Inferior parietal cortex (tissue), 1 donor: ENCODE measurements around the gene UPK3BL2.
"Not testable (repeated sequence)": the region's sequence is repeated elsewhere in the genome, so short reads cannot be mapped to it uniquely, and the experiment has no call there.

ENCODE experiments used
- DNase-seq: peaks from one replicate; pipeline ENCODE4 v3.0.0-alpha.2; 2016; ENCODE audit errors: extremely low spot score

Gene UPK3BL2

GRCh38 chr7:102531583-102531982, 11.9 kb downstream of the UPK3BL2 start:
- DNase-seq, result not testable (repeated sequence)

DNA sequence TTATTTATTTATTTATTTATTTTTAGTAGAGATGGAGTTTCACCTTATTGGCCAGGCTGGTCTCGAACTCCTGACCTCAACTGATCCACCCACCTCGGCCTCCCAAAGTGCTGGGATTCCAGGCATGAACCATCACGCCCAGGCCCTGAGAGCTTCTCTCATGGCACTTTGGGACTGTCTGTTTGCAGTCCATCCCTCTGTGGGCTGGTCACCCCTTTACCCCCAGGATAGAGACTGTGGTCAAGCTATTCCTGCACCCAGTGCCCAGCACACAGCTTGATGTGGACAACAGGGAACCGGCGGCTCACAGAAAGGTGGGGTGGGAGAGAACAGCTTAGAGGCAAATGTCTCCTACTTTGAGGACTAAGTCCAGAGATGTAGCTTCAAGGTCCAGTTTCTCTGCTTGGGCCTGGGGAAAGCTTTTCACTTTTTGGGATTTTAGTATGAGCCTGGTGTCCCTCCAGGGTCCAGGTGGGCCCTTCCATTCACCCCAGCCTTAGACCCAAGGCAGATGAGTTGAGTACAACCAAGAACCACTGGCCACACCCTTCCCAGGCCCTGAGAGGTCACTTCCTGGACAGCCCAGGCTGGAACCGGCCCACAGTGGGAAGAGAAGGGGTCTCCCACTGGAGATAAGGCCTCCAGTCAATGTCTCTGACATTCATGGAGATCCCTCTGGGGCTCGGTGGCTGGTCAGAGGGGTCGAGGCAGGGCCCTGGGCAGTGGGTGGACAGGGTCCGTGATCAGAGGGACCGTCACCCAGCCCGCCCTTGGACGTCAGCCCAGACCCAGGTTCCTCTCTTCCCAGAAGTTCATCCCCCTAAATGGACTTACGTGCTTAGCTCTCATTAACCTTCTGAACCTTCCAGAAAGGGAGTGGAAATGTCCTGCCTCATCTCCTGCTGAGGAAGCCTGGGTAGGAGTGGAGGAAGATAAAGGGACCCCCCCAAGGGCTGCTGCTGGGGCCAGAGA, 15.4 kb downstream of the UPK3BL2 start:
- DNase-seq, result not testable (repeated sequence)

DNA sequence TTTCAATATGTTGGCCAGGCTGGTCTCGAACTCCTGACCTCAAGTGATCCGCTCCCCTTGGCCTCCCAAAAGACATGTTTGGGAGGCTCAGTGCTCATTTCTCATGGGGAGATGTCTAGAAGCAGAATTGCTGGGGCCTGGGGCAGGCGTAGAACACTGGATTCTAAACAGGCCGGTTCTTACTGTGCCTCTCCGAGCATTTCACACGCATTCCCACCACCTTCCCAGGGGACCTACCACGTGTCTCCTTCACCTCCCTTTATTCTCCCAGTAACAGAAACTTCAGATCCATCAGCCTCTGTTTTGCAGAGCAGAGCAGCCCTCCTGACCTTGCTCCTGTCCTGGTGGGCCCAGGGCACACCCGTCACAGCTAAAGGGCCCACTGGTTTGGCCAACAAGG, 16.3 kb downstream of the UPK3BL2 start:
- DNase-seq, result not testable (repeated sequence)

- DNase-seq, result not testable (repeated sequence)
Measured at GRCh38 chr7:102524803-102525202, 18.7 kb downstream of the UPK3BL2 start.

DNA sequence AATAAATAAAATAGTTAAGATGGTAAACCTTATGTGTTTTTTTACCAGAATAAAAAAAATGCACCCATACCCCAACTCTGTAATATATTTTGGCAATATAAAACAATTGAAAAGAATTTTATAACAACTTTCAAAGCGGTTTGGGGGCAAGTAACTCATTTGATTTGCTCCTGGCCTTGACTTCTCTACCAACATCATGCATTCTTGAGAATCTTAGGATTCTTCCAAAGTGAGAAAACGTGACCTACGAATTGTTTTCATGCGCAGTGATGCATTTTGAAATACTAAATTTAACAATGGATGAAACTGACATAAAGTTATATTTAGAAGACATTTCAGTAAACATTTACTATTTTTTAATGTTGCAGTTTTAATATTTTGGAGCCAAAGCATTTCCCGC, 22.7 kb downstream of the UPK3BL2 start:
- DNase-seq, result not testable (repeated sequence)

DNA sequence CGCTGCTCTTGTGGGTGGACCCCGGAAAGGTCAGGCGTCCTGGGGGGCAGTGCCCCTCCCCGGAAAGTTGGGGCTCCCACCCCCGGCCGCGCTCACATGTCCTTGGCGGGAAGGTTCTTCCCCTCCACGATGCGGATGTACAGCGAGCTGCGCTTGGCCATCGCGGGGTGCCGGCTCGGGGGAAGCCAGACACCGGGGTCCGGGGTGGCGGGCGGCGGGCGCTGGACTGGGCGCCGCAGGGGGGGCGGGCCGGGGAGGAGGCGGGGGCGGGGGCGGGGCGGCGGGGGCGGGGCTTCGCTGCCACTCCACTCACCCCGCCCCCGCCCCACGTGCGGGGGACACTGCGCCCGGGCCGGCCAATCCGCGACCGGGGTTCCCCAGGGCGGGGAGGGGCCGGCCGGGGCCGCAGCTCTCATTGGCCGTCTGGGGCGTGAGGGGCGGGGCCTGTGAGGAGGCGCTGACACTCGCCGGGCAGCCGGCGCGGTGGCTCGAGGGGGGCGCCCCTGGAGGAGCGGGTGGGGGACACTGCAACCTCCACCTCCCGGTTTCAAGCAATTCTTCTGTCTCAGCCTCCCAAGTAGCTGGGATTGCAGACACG, 25.8 kb downstream of the UPK3BL2 start, which contains the start of gene RASA4B:
RASA4B (minus strand) TSS at position 228 of the 598 bp plus-strand sequence; CDS start at position 161, 67 bp downstream.
- DNase-seq, result not testable (repeated sequence)

DNA sequence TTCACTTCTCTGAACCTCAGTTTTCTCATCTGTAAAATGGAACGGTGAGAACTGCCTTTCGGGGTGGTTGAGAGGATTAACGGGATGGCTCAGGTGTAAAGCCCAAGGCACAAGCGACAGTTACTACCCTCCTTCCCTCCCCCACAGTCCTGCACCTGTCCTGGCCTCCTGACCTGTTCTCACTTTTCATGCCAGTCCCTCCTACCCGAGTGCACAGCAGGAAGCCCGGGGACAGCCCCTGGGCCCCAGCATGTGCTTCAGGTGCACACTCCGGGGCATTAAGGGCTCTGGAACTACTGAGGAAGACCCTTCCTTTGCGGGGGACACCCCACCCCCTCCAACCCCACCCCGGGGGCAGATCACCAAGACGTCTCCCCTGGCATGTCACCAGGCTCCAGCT, 26.5 kb downstream of the UPK3BL2 start:
- not testable (repeated sequence) for DNase-seq

DNA sequence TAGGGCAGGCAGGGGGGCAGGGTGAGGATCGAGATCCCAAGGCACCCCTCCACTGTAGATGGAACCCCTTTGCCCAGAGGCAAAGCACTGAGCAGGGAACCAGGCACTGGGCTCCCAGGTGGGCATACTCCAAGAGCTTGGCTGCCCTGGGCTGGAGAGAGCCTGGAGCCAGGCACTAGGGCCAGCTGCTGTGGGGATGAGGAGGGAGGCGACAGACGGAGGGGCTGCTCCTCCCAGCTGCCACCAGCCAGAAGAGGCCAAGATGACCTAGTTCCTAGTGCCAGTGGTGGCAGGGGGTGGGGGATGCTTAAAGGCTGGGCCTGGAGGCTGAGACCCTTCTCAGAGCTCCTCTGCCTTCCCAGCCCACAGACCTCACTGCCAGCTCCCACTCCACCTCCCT, 27.6 kb downstream of the UPK3BL2 start:
- not testable (repeated sequence) for DNase-seq

DNA sequence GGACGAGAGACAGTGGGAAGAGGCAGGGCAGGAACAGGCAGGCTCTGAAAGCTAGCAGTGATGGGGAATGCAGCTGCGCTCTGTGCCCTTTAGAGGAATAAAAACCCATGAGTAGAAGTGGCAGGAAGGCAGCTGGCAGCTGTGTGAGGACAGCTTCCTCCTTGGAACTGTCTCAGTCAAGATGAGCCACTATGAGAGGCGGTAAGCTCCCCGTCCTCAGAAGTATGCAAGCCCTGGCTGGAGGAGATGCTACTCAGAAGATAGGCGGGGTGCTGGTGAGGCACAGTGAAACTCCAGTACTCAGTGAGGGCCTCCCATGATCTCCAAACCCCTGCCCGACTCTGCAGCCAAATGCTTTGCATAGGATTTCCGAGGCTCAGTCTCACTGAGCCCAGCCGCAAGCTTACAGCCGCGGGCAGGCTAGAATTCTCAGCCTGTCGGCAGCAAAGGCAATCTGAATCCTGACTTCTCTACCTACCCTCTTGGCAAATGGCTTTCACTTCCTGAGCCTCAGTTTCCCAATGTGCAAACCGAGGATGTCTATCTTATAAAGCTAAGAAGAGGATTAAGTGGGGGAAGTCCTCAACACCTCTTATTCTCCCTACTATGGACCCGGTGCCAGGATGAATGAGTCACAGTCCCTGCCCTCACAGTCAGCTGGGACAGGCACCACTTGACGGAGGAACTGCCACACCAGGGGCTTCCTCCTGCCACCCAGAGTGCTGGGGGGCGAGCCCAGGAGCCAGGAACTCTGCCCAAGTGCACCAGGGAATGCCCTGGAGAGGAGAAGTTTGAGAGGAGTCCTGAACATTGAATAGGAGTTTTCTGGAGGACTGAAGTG, 28.4 kb downstream of the UPK3BL2 start:
- DNase-seq, result not testable (repeated sequence)

DNA sequence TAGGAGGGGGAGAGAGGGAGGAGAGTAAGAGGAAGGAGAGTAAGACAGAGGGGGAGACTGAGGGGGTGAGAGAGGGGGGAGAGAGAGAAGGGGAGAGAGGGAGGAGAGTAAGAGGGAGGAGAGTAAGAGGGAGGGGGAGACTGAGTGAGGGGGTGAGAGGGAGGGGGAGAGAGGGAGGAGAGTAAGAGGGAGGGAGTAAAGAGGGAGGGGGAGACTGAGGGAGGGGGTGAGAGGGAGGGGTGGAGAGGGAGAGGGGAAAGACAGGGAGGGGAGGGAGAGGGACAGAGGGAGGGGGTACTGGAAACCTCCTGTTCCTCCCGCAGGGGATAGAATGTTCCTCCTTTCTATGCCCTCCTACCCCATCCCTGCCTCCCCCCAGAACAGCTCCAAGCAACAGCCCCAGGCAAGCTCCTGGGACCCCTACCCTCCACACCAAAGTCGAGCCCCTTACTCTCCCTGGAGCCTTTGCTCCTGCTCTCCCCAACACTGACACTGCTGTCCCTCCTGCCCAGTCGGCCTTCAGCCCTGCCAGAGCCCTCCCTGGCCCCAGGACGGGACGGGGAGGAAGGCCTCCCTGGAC, 30.8 kb downstream of the UPK3BL2 start:
- peak; percentile 1 for DNase-seq

DNA sequence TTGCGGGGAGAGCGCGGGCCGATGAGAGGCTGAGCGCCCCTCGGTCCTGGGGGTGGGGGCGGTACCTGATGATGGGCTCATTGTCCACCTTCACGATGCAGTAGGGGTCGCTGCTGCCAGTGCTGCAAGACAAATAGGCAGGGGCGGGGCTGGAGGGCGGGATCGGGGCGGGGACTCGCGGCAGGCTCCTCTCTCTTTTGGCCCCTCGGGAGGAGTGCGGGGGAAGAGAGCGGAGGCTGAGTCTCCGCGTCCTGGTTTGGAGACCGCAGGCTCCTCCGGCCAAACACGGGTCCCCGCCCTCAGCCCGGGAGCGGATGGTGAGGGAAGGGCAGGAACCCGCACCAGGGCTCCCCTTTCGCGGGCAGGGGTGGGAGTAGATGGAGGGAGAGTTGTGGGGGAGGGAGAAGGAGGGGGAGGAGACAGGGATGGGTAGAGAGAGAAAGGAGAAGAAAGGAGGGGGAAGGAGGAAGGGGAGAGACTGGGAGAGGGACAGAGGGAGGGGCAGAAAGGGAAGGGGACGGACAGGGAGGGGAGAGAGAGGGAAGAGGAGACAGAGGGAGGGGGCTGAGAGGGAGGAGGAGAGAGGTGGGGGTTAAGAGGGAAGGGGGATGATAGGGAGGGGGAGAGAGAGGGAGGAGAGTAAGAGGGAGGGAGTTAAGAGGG, 31.5 kb downstream of the UPK3BL2 start:
- not testable (repeated sequence) for DNase-seq

DNA sequence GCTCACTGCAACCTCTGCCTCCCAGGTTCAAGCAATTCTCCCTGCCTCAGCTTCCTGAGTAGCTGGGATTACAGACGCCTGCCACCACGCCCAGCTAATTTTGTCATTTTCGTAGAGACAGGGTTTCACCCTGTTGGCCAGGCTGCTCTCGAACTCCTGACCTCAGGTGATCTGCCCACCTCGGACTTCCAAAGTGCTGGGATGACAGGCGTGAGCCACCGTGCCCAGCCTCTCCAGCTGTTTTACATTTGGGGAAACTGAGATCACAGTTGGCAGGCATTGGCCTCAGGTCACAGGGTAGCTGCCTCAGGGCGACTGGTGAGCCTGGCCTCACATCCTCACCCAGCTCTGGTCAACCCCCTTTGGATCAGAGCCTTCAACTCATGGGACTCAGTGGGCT, 32.9 kb downstream of the UPK3BL2 start:
- DNase-seq, result not testable (repeated sequence)

GRCh38 chr7:102507410-102508088, 35.9 kb downstream of the UPK3BL2 start:
- not testable (repeated sequence) for DNase-seq

GRCh38 chr7:102505298-102506185, 38.0 kb downstream of the UPK3BL2 start:
- not testable (repeated sequence) for DNase-seq

DNA sequence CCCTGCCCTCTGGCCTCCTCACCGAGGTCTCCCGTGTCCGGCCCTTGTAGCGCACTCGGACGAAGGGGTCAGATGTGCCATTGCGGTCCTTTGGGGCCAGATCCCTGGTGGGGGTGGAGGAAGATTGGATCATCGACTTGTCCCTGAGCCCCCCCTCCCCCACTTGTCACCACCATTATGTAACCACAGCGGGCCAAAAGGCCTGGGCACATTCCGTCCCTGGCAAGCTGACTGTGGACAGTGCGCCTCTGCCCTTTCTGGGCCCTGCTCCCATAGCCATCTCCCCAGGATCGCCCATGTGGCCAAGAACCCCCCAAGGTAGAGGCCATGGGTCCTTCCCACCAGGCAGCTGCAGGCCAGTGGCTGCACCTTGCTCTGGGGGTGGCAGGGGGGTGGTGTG, 40.4 kb downstream of the UPK3BL2 start:
- DNase-seq, result not testable (repeated sequence)

GRCh38 chr7:102498321-102498720, 45.2 kb downstream of the UPK3BL2 start:
- DNase-seq, result not testable (repeated sequence)

DNA sequence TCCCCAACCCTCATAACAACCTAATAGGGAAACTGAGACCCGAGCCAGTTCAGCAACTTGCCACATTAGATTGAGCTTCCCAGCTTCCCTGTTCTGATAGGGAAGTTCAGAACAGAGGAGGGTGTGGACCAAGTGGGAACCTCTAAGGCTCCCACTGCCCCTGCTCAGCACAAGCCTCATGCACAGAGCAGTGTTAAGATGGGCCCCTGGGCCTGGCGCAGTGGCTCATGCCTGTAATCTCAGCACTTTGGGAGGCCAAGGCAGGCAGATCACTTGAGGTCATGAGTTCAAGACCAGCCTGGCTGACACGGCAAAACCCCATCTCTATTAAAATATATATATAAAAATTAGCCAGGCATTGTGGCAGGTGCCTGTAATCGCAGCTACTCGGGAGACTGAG, 46.2 kb downstream of the UPK3BL2 start:
- not testable (repeated sequence) for DNase-seq

- DNase-seq, result not testable (repeated sequence)
Measured at GRCh38 chr7:102496861-102497260, 46.6 kb downstream of the UPK3BL2 start.

- DNase-seq, result not testable (repeated sequence)
Measured at GRCh38 chr7:102494473-102495149, 48.9 kb downstream of the UPK3BL2 start.
